ENCODE results near the gene MAGI2. TPM values are rescaled to one million over a fixed set of nuclear protein-coding genes. Genes with fewer than 3 reads are reported as not detected.

MAGI2 gene
- total and polyA plus RNA-seq, 2 experiments from 2014 or later, result 16.8 to 24.7 TPM

GRCh38 chr7:78020874-78021249, 1432.6 kb downstream of the MAGI2 start:
- no peaks in the 10 kb centered on the region for H3K27me3 ChIP-seq
- no peak for TF ChIP-seq CTCF (IDR thresholded peaks at IDR 0.05; ENCODE audit: low read depth, low read length)
- no peaks in the 10 kb centered on the region for H3K9me3 ChIP-seq (ENCODE audit: low read depth)
- no peaks in the 10 kb centered on the region for H3K36me3 ChIP-seq
- no peak overlapping the region for H3K27ac ChIP-seq
- DNase-seq (ENCODE audit: low read depth in 1 of 2, low spot score in 1 of 2), result peak in 1 of 2 donors; percentile 3
- H3K4me1 ChIP-seq (ENCODE audit: low read depth), result peaks cover 5% of the 10 kb centered on the region
- no peak overlapping the region for H3K4me3 ChIP-seq

- no peaks in the 10 kb centered on the region for H3K36me3 ChIP-seq
- peak overlapping the region; percentile 71 for H3K27ac ChIP-seq
- H3K4me1 ChIP-seq (ENCODE audit: low read depth), result peaks cover 5% of the 10 kb centered on the region
- peak overlapping the region; percentile 34 for H3K4me3 ChIP-seq
- no peaks in the 10 kb centered on the region for H3K9me3 ChIP-seq (ENCODE audit: low read depth)
- H3K27me3 ChIP-seq, result no peaks in the 10 kb centered on the region
- DNase-seq (ENCODE audit: low read depth in 1 of 2, low spot score in 1 of 2), result peak; percentile 65 to 90
- TF ChIP-seq CTCF (IDR thresholded peaks at IDR 0.05; ENCODE audit: low read depth, low read length), result peak; percentile 59
These were observed 1433.2 kb downstream of the MAGI2 start for GRCh38 chr7:78020136-78020873.

GRCh38 chr7:78019447-78020135, 1433.9 kb downstream of the MAGI2 start:
- Histone ChIP-seq H3K9me3 (ENCODE audit: low read depth) (no peaks in the 10 kb centered on the region), H3K27me3 (no peaks in the 10 kb centered on the region), H3K27ac (peak overlapping the region; percentile 71), H3K4me1 (ENCODE audit: low read depth) (peaks cover 5% of the 10 kb centered on the region), H3K4me3 (peak overlapping the region; percentile 34), H3K36me3 (no peaks in the 10 kb centered on the region)
- peak; percentile 19 for TF ChIP-seq CTCF (IDR thresholded peaks at IDR 0.05; ENCODE audit: low read depth, low read length)
- peak; percentile 86 to 94 for DNase-seq (ENCODE audit: low read depth in 1 of 2, low spot score in 1 of 2)

- peak in 1 of 2 donors; percentile 68 for DNase-seq (ENCODE audit: low read depth in 1 of 2, low spot score in 1 of 2)
- no peak overlapping the region for H3K27ac ChIP-seq
These were observed 1434.6 kb downstream of the MAGI2 start for GRCh38 chr7:78018641-78019446.

More at GRCh38 chr7:78018641-78019446, 1434.6 kb downstream of the MAGI2 start:
- Histone ChIP-seq H3K9me3 (ENCODE audit: low read depth) (no peaks in the 10 kb centered on the region), H3K4me1 (ENCODE audit: low read depth) (peaks cover 5% of the 10 kb centered on the region), H3K4me3 (peak overlapping the region; percentile 20), H3K36me3 (no peaks in the 10 kb centered on the region), H3K27me3 (no peaks in the 10 kb centered on the region)
- no peak for TF ChIP-seq CTCF (IDR thresholded peaks at IDR 0.05; ENCODE audit: low read depth, low read length)

Measured in cardiac muscle cell (in vitro differentiated cells and primary cell).